ENCODE data around the gene PTPRO. TPM values are rescaled to one million over a fixed set of nuclear protein-coding genes. Genes with fewer than 3 reads are reported as not detected.
A peak's percentile ranks its signal among the peaks of the same experiment; 100 is the strongest.

The PTPRO gene
- polyA plus RNA-seq, 1 of the 3 experiments (the other 2 are of a cell fraction), result 1.4 TPM

GRCh38 chr12:15278816-15279658, 43.3 kb upstream of the PTPRO start (continued):
- TF ChIP-seq ZBTB33 (IDR thresholded peaks at IDR 0.05; ENCODE audit: borderline replicate concordance, low read depth), result peak; percentile 74; the same call in 1 of the 2 replicates
- TF ChIP-seq USF1 (IDR thresholded peaks at IDR 0.05; ENCODE audit: borderline replicate concordance, low read depth), result 0 out of 2 replicates have a peak, but pooled peaks have one; percentile 8
- 0 out of 2 replicates have a peak, but pooled peaks have one; percentile 22 for TF ChIP-seq GABPA (IDR thresholded peaks at IDR 0.05; ENCODE audit: low read depth)
- peak; percentile 97 for TF ChIP-seq TEAD4 (IDR thresholded peaks at IDR 0.05; ENCODE audit: borderline replicate concordance, insufficient read depth)
- TF ChIP-seq SMC3 (IDR thresholded peaks at IDR 0.05; ENCODE audit: low read depth, low read length), result no peak

GRCh38 chr12:15280930-15281329, 41.4 kb upstream of the PTPRO start:
- TF ChIP-seq FOXJ3 (CRISPR knock-in tag; IDR thresholded peaks at IDR 0.05) (no peak), POLR2AphosphoS5 (IDR thresholded peaks at IDR 0.05; ENCODE audit: low read depth, low read length) (no peak), GATA2 (CRISPR knock-in tag; IDR thresholded peaks at IDR 0.05) (no peak), NRF1 (IDR thresholded peaks at IDR 0.05; ENCODE audit: low read depth, low read length) (no peak), CHD2 (IDR thresholded peaks at IDR 0.05; ENCODE audit: low read length, partially characterized antibody) (no peak), SIN3A (IDR thresholded peaks at IDR 0.05; ENCODE audit: borderline replicate concordance, low read depth, low read length) (no peak), MEF2A (IDR thresholded peaks at IDR 0.05; ENCODE audit: borderline replicate concordance, low read depth) (no peak), EZH2phosphoT487 (IDR thresholded peaks at IDR 0.05; ENCODE audit: borderline replicate concordance, low read depth) (no peak), TCF12 (IDR thresholded peaks at IDR 0.05) (no peak), CTCF (IDR thresholded peaks at IDR 0.05) (no peak), USF2 (IDR thresholded peaks at IDR 0.05; ENCODE audit: borderline replicate concordance, low read depth, low read length) (no peak), ZBTB33 (IDR thresholded peaks at IDR 0.05; ENCODE audit: borderline replicate concordance, low read depth) (no peak), NFIC (IDR thresholded peaks at IDR 0.05; ENCODE audit: borderline replicate concordance) (no peak), EP300 (IDR thresholded peaks at IDR 0.05; ENCODE audit: borderline replicate concordance in 1 of 2, low read depth in 1 of 2, low read length in 1 of 2) (no peak), GABPA (IDR thresholded peaks at IDR 0.05; ENCODE audit: low read depth) (no peak), RXRA (IDR thresholded peaks at IDR 0.05; ENCODE audit: borderline replicate concordance, low read depth) (no peak), RAD21 (IDR thresholded peaks at IDR 0.05; ENCODE audit: low read length) (no peak), IRF3 (IDR thresholded peaks at IDR 0.05; ENCODE audit: low read depth, low read length) (no peak)
- Histone ChIP-seq H3F3A (replicated peaks; ENCODE audit: insufficient read depth) (peaks cover 20% of the 10 kb centered on the region), H3K4me2 (no peak overlapping the region), H2AFZ (ENCODE audit: low read depth) (no peak overlapping the region), H3K4me1 (ENCODE audit: control insufficient read depth in 1 of 2, insufficient read depth in 2 of 2, low read depth in 1 of 2, low read length in 1 of 2) (peaks cover 19 to 24% of the 10 kb centered on the region in 2 experiments), H3K79me2 (ENCODE audit: insufficient read depth) (no peaks in the 10 kb centered on the region), H3K9me2 (no peaks in the 10 kb centered on the region), H3K27me3 (ENCODE audit: insufficient read depth) (no peaks in the 10 kb centered on the region), H3K4me3 (ENCODE audit: low read depth in 2 of 2, low read length in 1 of 2) (no peak overlapping the region), H4K20me1 (ENCODE audit: insufficient read depth) (no peaks in the 10 kb centered on the region; the same call in 1 of the 2 replicates), H3K9ac (no peak overlapping the region), H3K27ac (ENCODE audit: low read depth in 2 of 2, low read length in 1 of 2) (no peak overlapping the region), H3K36me3 (replicated peaks in 1 of 2; ENCODE audit: control insufficient read depth in 1 of 2, insufficient read depth in 2 of 2, low read length in 1 of 2) (no peaks in the 10 kb centered on the region), H3K9me3 (no peaks in the 10 kb centered on the region)
- WGBS (ENCODE audit: low lambda C conversion rate), result 77% methylated on average over 2 of the region's 2 CpGs
- no peak for DNase-seq
- ChIA-PET CTCF (interaction anchor here (0.7 to 1.2 kb wide), 2 partner anchors 59 to 223 kb away, joined by 3 to 4 read pairs; no protein-coding TSS in a partner anchor), POLR2A (no interaction called here)

Data from SK-N-SH (cell line).